ENCODE measurements around the gene APRT.

Gene APRT

GRCh38 chr16:88811769-88812512 lies at the start of gene APRT:
TSS of gene APRT (minus strand) at chr16:88811928. CDS start at chr16:88811899, 29 bp downstream.
- DNase-seq = peak; percentile 84 to 94

GRCh38 chr16:88861359-88861758 lies 49.6 kb upstream of the APRT start:
- no peak for DNase-seq

- no peak for DNase-seq
These were observed 47.8 kb upstream of the APRT start for GRCh38 chr16:88859381-88860091.

GRCh38 chr16:88857728-88858339 lies 46.1 kb upstream of the APRT start:
- peak; percentile 44 to 72 for DNase-seq

GRCh38 chr16:88856828-88857727 lies 45.4 kb upstream of the APRT start, which contains the start of the genes GALNS and TRAPPC2L:
TSS of gene GALNS (minus strand) at chr16:88856947. CDS start at chr16:88856877, 70 bp downstream.
TSS of gene TRAPPC2L (plus strand) at chr16:88857127. CDS start at chr16:88857151, 24 bp downstream.
- DNase-seq = peak; percentile 90 to 98

GRCh38 chr16:88856122-88856827 lies 44.5 kb upstream of the APRT start:
- DNase-seq = no peak

GRCh38 chr16:88855736-88856121 lies 44.0 kb upstream of the APRT start:
- no peak for DNase-seq

- no peak for DNase-seq
These were observed 43.4 kb upstream of the APRT start for GRCh38 chr16:88855176-88855575.

GRCh38 chr16:88854306-88855111 lies 42.8 kb upstream of the APRT start:
- DNase-seq = no peak

- DNase-seq = no peak
These were observed 41.7 kb upstream of the APRT start for GRCh38 chr16:88853325-88853941.

- no peak for DNase-seq
These were observed 39.9 kb upstream of the APRT start for GRCh38 chr16:88851616-88852015.

- no peak for DNase-seq
These were observed 38.9 kb upstream of the APRT start for GRCh38 chr16:88850531-88851199.

- DNase-seq = no peak
These were observed 36.8 kb upstream of the APRT start for GRCh38 chr16:88848557-88848956.

GRCh38 chr16:88847654-88848053 lies 35.9 kb upstream of the APRT start:
- no peak for DNase-seq

- DNase-seq = no peak
These were observed 34.4 kb upstream of the APRT start for GRCh38 chr16:88846088-88846487.

GRCh38 chr16:88844419-88845036 lies 32.8 kb upstream of the APRT start:
- DNase-seq = peak in 1 of 2 experiments; percentile 27

GRCh38 chr16:88843256-88843655 lies 31.5 kb upstream of the APRT start:
- DNase-seq = no peak

GRCh38 chr16:88842806-88843205 lies 31.1 kb upstream of the APRT start:
- DNase-seq = no peak

- DNase-seq = no peak
These were observed 30.6 kb upstream of the APRT start for GRCh38 chr16:88842308-88842756.
